Measurements from ENCODE around the gene SLX9.

The SLX9 gene

GRCh38 chr21:44977616-44978340 is 37.9 kb downstream of the SLX9 start:
- DNase-seq (ENCODE audit: low spot score), result no peak

GRCh38 chr21:44979687-44980561 is 40.1 kb downstream of the SLX9 start:
- DNase-seq (ENCODE audit: low spot score), result no peak

GRCh38 chr21:44980562-44981489 is 41.0 kb downstream of the SLX9 start:
- DNase-seq (ENCODE audit: low spot score), result no peak

- no peak for DNase-seq (ENCODE audit: low spot score)
Observed at GRCh38 chr21:44982558-44983250, 42.9 kb downstream of the SLX9 start.

- no peak for DNase-seq (ENCODE audit: low spot score)
Observed at GRCh38 chr21:44983421-44984206, 43.8 kb downstream of the SLX9 start.

GRCh38 chr21:44984428-44984791 is 44.6 kb downstream of the SLX9 start:
- DNase-seq (ENCODE audit: low spot score), result no peak

GRCh38 chr21:44984792-44985440 is 45.1 kb downstream of the SLX9 start:
- DNase-seq (ENCODE audit: low spot score), result no peak

- no peak for DNase-seq (ENCODE audit: low spot score)
Observed at GRCh38 chr21:44985441-44986401, 45.9 kb downstream of the SLX9 start.

- DNase-seq (ENCODE audit: low spot score), result no peak
Observed at GRCh38 chr21:44986471-44987291, 46.9 kb downstream of the SLX9 start.

- DNase-seq (ENCODE audit: low spot score), result no peak
Observed at GRCh38 chr21:44987301-44987885, 47.6 kb downstream of the SLX9 start.

GRCh38 chr21:44987886-44988606 is 48.2 kb downstream of the SLX9 start:
- no peak for DNase-seq (ENCODE audit: low spot score)

- DNase-seq (ENCODE audit: low spot score), result no peak
Observed at GRCh38 chr21:44988607-44989536, 49.0 kb downstream of the SLX9 start.

- DNase-seq (ENCODE audit: low spot score), result no peak
Observed at GRCh38 chr21:44989537-44989886, 49.7 kb downstream of the SLX9 start.

- no peak for DNase-seq (ENCODE audit: low spot score)
Observed at GRCh38 chr21:44989943-44990780, 50.3 kb downstream of the SLX9 start.

- no peak for DNase-seq (ENCODE audit: low spot score)
Observed at GRCh38 chr21:44990921-44991320, 51.1 kb downstream of the SLX9 start.

All from pons (tissue), 1 donor.